K562 (cell line): Measurements from ENCODE around the gene PIK3R6. TPM values are rescaled to one million over a fixed set of nuclear protein-coding genes. Genes with fewer than 3 reads are reported as not detected.
A peak's percentile ranks its signal among the peaks of the same experiment; 100 is the strongest.

Experiments used
- CBFA2T2 ChIP-seq: fragments of 450-650 bp; conservative IDR thresholded peaks from 2 replicates; pipeline ENCODE4 v1.6.1; 2017; ENCODE audit warnings: mild to moderate bottlenecking
- CBX5 ChIP-seq: IDR thresholded peaks from 2 replicates; pipeline ENCODE4 v1.6.1; 2014; ENCODE audit warnings: low read depth, borderline replicate concordance
- EP400 ChIP-seq: fragments of 450-650 bp; IDR thresholded peaks from 2 replicates; pipeline ENCODE4 v1.6.1; 2017; ENCODE audit warnings: antibody characterized with exemption, mild to moderate bottlenecking, moderate library complexity
- GTF2F1 ChIP-seq: IDR thresholded peaks from 2 replicates; pipeline ENCODE4 v1.6.1; 2011; ENCODE audit warnings: low read depth, low read length, improper control_type of control experiment
- HMGXB4 ChIP-seq: sonication (generic); formaldehyde crosslinking; IDR thresholded peaks from 2 replicates; pipeline ENCODE4 v1.8.1; 2023; ENCODE audit warnings: mild to moderate bottlenecking, missing genetic modification reagents
- KHSRP ChIP-seq: fragments of 450-650 bp; IDR thresholded peaks from 2 replicates; pipeline ENCODE4 v1.6.1; 2017
- NELFE ChIP-seq: IDR thresholded peaks from 2 replicates; pipeline ENCODE4 v1.6.1; 2011; ENCODE audit warnings: mild to moderate bottlenecking; ENCODE audit not compliant: insufficient read depth, insufficient read length
- PHB ChIP-seq: fragments of 250-450 bp; sonication (Bioruptor Pico); IDR thresholded peaks from 2 replicates; pipeline ENCODE4 v1.5.0; 2021
- RERE ChIP-seq: sonication (generic); formaldehyde crosslinking; IDR thresholded peaks from 2 replicates; pipeline ENCODE4 v1.8.0; 2023; ENCODE audit warnings: missing genetic modification reagents, mild to moderate bottlenecking, borderline replicate concordance
- ZNF224 ChIP-seq: sonication (generic); formaldehyde crosslinking; IDR thresholded peaks from 2 replicates; pipeline ENCODE4 v1.8.0; 2022; ENCODE audit warnings: mild to moderate bottlenecking, missing genetic modification reagents
- polyA plus RNA-seq, 8 experiments: library from polyadenylated mRNA; depleted of rRNA in 4 of 8; stranded (reverse) in 5 of 8; unstranded in 3 of 8; fragments of >200 nt; fragmentation: Nextera tagmentation in 2 of 8; fragmentation: Illumina TruSeq in 1 of 8; extraction: Ambion mirVana in 2 of 8; extraction: Trizol in 1 of 8; gene quantifications; 2 replicates each; pipeline versions ENCODE4 v1.2.1 to v1.2.3, GENCODE V29; 2011 to 2014; ENCODE audit warnings: inconsistent platforms in 1 of 8, missing spikeins in 1 of 8
- total RNA-seq, 7 experiments: library from RNA; depleted of rRNA in 6 of 7; stranded (reverse); fragments of >200 nt in 6 of 7; fragmentation: Illumina TruSeq in 2 of 7; extraction: Trizol in 2 of 7; gene quantifications; 2 replicates each; pipeline versions ENCODE4 v1.2.1 to v1.2.3, GENCODE V29; 2011 to 2021; ENCODE audit warnings: low replicate concordance in 1 of 7
- TF ChIP-seq, protein P1 (sequence below): fragments of 250-450 bp; sonication (Bioruptor Pico); IDR thresholded peaks from 2 replicates; pipeline ENCODE4 v1.4.0; 2020; ENCODE audit warnings: mild to moderate bottlenecking, moderate library complexity, borderline replicate concordance
- TF ChIP-seq, protein P2 (sequence below): fragments of 200-800 bp; sonication (Bioruptor generic); IDR thresholded peaks from 2 replicates; pipeline ENCODE4 v1.6.1; 2016; ENCODE audit warnings: missing genetic modification characterization, missing compliant biosample characterization

The PIK3R6 gene
- total and polyA plus RNA-seq, 9 of the 15 experiments (the other 6 are each of a cell fraction or from before 2014, with no cell fraction given), result 0.04 TPM; not detected in 8

DNA sequence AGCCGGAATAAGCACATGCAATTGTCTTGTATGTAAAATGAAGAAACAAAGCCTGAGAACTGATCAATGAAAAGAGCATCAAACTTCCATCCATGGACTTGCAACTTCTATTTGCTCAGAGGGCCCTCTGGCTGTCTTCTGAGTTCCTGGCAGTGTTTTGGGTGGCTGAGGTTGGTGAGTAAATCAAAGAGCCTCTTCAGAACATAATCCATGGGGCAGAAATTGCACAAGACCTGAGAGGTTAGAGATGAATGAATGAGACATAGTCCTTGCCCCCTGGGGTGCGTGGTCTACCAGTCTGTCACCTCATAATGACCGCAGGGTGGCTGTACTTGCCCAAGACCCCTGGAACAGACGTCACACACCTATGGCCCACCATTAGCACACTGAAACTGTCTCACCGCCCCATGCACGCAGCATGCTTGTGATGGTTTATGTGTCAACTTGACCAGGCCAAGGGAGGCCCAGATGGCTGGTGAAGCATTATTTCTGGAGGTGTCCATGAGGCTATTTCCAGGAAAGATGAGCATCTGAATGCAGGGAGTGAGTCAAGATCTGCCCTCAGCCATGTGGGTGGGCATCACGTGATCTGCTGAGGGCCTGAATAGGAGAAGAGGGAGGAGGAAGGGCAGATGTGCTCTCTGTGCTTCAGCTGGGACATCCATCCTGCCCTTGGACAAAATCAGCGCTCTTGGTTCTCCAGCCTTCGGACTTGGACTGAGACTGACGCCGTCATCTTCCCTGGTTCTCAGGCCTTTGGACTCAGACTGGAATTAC is 8.3 kb downstream of the PIK3R6 start (continued):
- TF ChIP-seq RERE (CRISPR knock-in tag) (no peak), GTF2F1 (no peak), PHB (CRISPR knock-in tag) (no peak), CBFA2T2 (peak; percentile 57), KHSRP (no peak), EP400 (no peak), ZNF224 (CRISPR knock-in tag) (no peak), HMGXB4 (CRISPR knock-in tag) (no peak), CBX5 (no peak), NELFE (no peak)
- TF ChIP-seq, protein P1, sequence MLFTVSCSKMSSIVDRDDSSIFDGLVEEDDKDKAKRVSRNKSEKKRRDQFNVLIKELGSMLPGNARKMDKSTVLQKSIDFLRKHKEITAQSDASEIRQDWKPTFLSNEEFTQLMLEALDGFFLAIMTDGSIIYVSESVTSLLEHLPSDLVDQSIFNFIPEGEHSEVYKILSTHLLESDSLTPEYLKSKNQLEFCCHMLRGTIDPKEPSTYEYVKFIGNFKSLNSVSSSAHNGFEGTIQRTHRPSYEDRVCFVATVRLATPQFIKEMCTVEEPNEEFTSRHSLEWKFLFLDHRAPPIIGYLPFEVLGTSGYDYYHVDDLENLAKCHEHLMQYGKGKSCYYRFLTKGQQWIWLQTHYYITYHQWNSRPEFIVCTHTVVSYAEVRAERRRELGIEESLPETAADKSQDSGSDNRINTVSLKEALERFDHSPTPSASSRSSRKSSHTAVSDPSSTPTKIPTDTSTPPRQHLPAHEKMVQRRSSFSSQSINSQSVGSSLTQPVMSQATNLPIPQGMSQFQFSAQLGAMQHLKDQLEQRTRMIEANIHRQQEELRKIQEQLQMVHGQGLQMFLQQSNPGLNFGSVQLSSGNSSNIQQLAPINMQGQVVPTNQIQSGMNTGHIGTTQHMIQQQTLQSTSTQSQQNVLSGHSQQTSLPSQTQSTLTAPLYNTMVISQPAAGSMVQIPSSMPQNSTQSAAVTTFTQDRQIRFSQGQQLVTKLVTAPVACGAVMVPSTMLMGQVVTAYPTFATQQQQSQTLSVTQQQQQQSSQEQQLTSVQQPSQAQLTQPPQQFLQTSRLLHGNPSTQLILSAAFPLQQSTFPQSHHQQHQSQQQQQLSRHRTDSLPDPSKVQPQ (CRISPR knock-in tag), result no peak
- TF ChIP-seq, protein P2, sequence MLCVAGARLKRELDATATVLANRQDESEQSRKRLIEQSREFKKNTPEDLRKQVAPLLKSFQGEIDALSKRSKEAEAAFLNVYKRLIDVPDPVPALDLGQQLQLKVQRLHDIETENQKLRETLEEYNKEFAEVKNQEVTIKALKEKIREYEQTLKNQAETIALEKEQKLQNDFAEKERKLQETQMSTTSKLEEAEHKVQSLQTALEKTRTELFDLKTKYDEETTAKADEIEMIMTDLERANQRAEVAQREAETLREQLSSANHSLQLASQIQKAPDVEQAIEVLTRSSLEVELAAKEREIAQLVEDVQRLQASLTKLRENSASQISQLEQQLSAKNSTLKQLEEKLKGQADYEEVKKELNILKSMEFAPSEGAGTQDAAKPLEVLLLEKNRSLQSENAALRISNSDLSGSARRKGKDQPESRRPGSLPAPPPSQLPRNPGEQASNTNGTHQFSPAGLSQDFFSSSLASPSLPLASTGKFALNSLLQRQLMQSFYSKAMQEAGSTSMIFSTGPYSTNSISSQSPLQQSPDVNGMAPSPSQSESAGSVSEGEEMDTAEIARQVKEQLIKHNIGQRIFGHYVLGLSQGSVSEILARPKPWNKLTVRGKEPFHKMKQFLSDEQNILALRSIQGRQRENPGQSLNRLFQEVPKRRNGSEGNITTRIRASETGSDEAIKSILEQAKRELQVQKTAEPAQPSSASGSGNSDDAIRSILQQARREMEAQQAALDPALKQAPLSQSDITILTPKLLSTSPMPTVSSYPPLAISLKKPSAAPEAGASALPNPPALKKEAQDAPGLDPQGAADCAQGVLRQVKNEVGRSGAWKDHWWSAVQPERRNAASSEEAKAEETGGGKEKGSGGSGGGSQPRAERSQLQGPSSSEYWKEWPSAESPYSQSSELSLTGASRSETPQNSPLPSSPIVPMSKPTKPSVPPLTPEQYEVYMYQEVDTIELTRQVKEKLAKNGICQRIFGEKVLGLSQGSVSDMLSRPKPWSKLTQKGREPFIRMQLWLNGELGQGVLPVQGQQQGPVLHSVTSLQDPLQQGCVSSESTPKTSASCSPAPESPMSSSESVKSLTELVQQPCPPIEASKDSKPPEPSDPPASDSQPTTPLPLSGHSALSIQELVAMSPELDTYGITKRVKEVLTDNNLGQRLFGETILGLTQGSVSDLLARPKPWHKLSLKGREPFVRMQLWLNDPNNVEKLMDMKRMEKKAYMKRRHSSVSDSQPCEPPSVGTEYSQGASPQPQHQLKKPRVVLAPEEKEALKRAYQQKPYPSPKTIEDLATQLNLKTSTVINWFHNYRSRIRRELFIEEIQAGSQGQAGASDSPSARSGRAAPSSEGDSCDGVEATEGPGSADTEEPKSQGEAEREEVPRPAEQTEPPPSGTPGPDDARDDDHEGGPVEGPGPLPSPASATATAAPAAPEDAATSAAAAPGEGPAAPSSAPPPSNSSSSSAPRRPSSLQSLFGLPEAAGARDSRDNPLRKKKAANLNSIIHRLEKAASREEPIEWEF, result no peak
